Panc1 (cell line): Measurements from ENCODE around the gene KCNQ1. TPM values are rescaled to one million over a fixed set of nuclear protein-coding genes. Genes with fewer than 3 reads are reported as not detected.

Experiments used
- ATAC-seq: fragments of 200-7000 bp; cut with Tn5 transposase; 2 replicates; pipeline ENCODE4 v1.9.1; 2020; ENCODE audit warnings: mild to moderate bottlenecking, moderate library complexity
- BruUV-seq: library from RNA; stranded (reverse); fragments of 400-500 nt; replicated peaks from 2 replicates; lab custom pipeline; 2021; lab: Mats Ljungman, UMichigan
- CTCF ChIA-PET: fragments of 300-600 bp; sonication (Branson Sonifier 250); formaldehyde crosslinking; loops from one replicate; lab custom pipeline; 2022; ENCODE audit warnings: antibody characterized with exemption; lab: Charles Lee
- POLR2A ChIA-PET: fragments of 300-600 bp; sonication (Branson Sonifier 250); formaldehyde crosslinking; loops from one replicate; lab custom pipeline; 2022; ENCODE audit warnings: antibody characterized with exemption; lab: Charles Lee
- DNase-seq: peaks from one replicate; pipeline ENCODE4 v3.0.0-alpha.2; 2010; ENCODE audit warnings: low read depth, low spot score
- H3K27ac ChIP-seq: 2 replicates; pipeline ENCODE4 v1.5.1; 2011; ENCODE audit warnings: mild to moderate bottlenecking, low read length, inconsistent platforms
- H3K27me3 ChIP-seq: fragments of 200-500 bp; sonication (Bioruptor generic); 2 replicates; pipeline ENCODE4 v1.6.0; 2014; ENCODE audit warnings: low read length, inconsistent platforms; ENCODE audit not compliant: control insufficient read depth, insufficient read depth
- H3K36me3 ChIP-seq: fragments of 200-500 bp; sonication (Bioruptor generic); 2 replicates; pipeline ENCODE4 v1.5.1; 2014; ENCODE audit warnings: inconsistent platforms, mild to moderate bottlenecking, low read length, moderate library complexity; ENCODE audit not compliant: control insufficient read depth, insufficient read depth
- H3K4me1 ChIP-seq: 2 replicates; pipeline ENCODE4 v1.5.1; 2011; ENCODE audit warnings: inconsistent platforms, mild to moderate bottlenecking, low read length, moderate library complexity; ENCODE audit not compliant: control insufficient read depth, insufficient read depth
- H3K4me3 ChIP-seq, 2 experiments: 2 replicates each; pipeline ENCODE4 v1.5.1; 2011 to 2012; ENCODE audit warnings: low read depth in 2 of 2, low read length in 2 of 2, mild to moderate bottlenecking in 2 of 2, inconsistent platforms in 1 of 2, moderate library complexity in 1 of 2
- H3K9me3 ChIP-seq: fragments of 200-500 bp; sonication (Bioruptor generic); 2 replicates; pipeline ENCODE4 v1.5.1; 2014; ENCODE audit warnings: low read depth, mild to moderate bottlenecking, inconsistent platforms, low read length, moderate library complexity; ENCODE audit not compliant: control insufficient read depth, insufficient read depth
- POLR2AphosphoS5 ChIP-seq: IDR thresholded peaks from 2 replicates; pipeline ENCODE4 v1.6.1; 2012; ENCODE audit warnings: mild to moderate bottlenecking, low read depth, low read length, moderate library complexity
- SIN3A ChIP-seq: IDR thresholded peaks from 2 replicates; pipeline ENCODE4 v1.6.1; 2012; ENCODE audit warnings: low read depth, mild to moderate bottlenecking, low read length, moderate library complexity, borderline replicate concordance; ENCODE audit not compliant: insufficient read depth
- TCF7L2 ChIP-seq: IDR thresholded peaks from 2 replicates; pipeline ENCODE4 v1.6.1; 2011; ENCODE audit warnings: mild to moderate bottlenecking, low read depth, low read length, inconsistent platforms
- in situ Hi-C: cut with HindIII; loops from 2 replicates; pipeline ENCODE4 v1.10.0; 2016; ENCODE audit warnings: low sequenced_read_pairs, low pct_unique_long_range_greater_than_20kb
- intact Hi-C: fragments of 100-400 bp; cut with micrococcal nuclease; formaldehyde crosslinking; loops from one replicate; pipeline ENCODE4 v1.10.0; 2022; ENCODE audit not compliant: unreplicated experiment
- total RNA-seq: library from RNA; stranded (reverse); gene quantifications from one replicate; pipeline ENCODE4 v1.2.1, GENCODE V29; 2021; ENCODE audit not compliant: unreplicated experiment
- TF ChIP-seq, protein P1 (sequence below), 2 experiments: IDR thresholded peaks; 2 replicates each; pipeline ENCODE4 v1.6.1; 2011 to 2012; ENCODE audit warnings: low read depth in 2 of 2, control low read depth in 1 of 2, low read length in 1 of 2, mild to moderate bottlenecking in 1 of 2, moderate library complexity in 1 of 2; ENCODE audit not compliant: insufficient read depth in 1 of 2
- TF ChIP-seq, protein P2 (sequence below): fragments of 450-650 bp; IDR thresholded peaks from 2 replicates; pipeline ENCODE4 v1.5.1; 2017; ENCODE audit warnings: mild to moderate bottlenecking

Gene KCNQ1
- total RNA-seq, 1 experiment from 2014 or later, result 1.0 TPM

DNA sequence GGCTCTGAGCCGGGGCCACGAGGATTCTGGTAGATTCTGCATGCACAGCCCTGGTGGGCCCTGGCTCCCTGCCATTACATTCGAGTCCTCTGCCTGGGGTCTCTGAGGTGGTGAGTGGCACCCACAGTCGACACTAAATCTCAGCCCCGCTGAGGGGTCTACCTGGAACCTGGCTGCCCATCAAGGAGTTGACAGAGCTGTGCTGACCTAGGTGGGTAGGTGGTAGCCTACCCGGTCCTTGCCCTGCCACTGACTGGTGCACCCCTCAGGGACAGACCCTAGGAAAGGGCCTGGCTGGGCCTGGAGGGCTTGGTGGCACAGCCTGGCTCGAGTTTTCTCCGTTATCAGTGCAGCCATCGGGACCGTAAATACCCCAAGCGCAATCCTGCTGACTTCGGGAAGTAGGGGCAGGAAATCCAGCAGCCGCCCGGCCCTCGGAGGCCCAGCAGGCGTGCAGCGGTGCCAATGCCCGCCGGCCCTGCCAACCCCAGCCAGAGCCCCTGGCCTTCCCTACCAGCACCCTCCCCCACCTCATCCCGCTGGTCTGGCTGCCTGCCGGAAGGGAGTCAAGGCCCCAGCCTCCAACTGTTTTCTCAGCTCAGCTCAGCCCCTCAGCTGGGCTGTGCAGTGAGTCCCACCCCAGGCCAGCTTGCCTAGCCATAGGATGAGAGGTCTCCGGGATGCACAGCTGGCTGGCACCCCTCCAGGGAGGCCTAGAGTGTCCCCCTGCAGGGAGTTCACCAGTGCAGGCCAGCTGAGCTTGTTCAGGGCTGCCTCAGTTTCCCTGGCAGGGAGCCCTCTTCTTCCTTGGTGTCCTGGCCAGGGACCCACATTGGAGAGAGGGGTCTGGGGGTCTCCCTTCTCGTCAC lies 335.4 kb downstream of the KCNQ1 start:
- ATAC-seq, result no peak
- no peak for DNase-seq
- intact Hi-C loops (no loop called here), in situ Hi-C loops (no loop called here)
- peaks cover 8% of the 10 kb centered on the region; the same call in 1 of the 2 replicates for H3K27me3 ChIP-seq
- no peak overlapping the region for H3K4me3 ChIP-seq
- no peaks in the 10 kb centered on the region for H3K36me3 ChIP-seq
- H3K27ac ChIP-seq, result no peak overlapping the region
- no TSS peak for BruUV-seq
- H3K4me1 ChIP-seq, result peaks cover 28% of the 10 kb centered on the region
- no peaks in the 10 kb centered on the region for H3K9me3 ChIP-seq
- ChIA-PET CTCF (no interaction called here), POLR2A (no interaction called here)
- TF ChIP-seq POLR2AphosphoS5, result no peak
- TF ChIP-seq, protein P1, sequence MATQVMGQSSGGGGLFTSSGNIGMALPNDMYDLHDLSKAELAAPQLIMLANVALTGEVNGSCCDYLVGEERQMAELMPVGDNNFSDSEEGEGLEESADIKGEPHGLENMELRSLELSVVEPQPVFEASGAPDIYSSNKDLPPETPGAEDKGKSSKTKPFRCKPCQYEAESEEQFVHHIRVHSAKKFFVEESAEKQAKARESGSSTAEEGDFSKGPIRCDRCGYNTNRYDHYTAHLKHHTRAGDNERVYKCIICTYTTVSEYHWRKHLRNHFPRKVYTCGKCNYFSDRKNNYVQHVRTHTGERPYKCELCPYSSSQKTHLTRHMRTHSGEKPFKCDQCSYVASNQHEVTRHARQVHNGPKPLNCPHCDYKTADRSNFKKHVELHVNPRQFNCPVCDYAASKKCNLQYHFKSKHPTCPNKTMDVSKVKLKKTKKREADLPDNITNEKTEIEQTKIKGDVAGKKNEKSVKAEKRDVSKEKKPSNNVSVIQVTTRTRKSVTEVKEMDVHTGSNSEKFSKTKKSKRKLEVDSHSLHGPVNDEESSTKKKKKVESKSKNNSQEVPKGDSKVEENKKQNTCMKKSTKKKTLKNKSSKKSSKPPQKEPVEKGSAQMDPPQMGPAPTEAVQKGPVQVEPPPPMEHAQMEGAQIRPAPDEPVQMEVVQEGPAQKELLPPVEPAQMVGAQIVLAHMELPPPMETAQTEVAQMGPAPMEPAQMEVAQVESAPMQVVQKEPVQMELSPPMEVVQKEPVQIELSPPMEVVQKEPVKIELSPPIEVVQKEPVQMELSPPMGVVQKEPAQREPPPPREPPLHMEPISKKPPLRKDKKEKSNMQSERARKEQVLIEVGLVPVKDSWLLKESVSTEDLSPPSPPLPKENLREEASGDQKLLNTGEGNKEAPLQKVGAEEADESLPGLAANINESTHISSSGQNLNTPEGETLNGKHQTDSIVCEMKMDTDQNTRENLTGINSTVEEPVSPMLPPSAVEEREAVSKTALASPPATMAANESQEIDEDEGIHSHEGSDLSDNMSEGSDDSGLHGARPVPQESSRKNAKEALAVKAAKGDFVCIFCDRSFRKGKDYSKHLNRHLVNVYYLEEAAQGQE (IDR thresholded peaks at IDR 0.05; ENCODE audit: insufficient read depth in 1 of 2, low read depth in 2 of 2, low read length in 1 of 2), result no peak
- TF ChIP-seq, protein P2, sequence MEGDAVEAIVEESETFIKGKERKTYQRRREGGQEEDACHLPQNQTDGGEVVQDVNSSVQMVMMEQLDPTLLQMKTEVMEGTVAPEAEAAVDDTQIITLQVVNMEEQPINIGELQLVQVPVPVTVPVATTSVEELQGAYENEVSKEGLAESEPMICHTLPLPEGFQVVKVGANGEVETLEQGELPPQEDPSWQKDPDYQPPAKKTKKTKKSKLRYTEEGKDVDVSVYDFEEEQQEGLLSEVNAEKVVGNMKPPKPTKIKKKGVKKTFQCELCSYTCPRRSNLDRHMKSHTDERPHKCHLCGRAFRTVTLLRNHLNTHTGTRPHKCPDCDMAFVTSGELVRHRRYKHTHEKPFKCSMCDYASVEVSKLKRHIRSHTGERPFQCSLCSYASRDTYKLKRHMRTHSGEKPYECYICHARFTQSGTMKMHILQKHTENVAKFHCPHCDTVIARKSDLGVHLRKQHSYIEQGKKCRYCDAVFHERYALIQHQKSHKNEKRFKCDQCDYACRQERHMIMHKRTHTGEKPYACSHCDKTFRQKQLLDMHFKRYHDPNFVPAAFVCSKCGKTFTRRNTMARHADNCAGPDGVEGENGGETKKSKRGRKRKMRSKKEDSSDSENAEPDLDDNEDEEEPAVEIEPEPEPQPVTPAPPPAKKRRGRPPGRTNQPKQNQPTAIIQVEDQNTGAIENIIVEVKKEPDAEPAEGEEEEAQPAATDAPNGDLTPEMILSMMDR, result no peak
- TF ChIP-seq SIN3A, result no peak

DNA sequence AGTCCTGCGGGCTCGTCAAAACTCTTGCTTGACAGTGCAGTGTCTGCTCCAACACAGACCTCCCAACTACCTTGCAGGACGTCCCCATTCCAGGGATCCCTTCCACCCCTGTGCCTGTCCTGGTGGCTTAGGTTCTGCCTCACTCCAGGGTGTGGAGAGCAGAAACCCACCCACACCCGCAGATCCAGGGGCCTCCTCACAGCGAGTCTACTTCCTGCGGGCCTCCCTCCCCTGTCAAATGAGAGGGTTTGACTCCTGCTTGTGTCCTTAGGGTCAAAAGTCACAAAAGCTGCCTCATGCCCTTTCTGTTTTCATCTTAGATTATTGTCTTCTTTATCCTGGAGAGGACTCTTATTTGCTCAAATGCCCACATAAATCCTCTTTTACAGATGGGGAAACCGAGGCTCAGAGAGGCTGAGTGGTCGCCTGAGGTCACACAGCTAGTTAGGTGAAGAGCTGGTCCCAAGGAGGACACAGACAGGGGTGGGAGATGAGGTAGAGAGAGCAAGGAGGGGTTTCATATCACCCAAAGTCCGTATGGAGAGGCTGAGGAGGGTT lies 336.1 kb downstream of the KCNQ1 start:
- BruUV-seq, result no TSS peak
- no peak for ATAC-seq
- no peak for DNase-seq
- no peak for TF ChIP-seq TCF7L2
- TF ChIP-seq SIN3A, result no peak
- TF ChIP-seq, protein P1 (IDR thresholded peaks at IDR 0.05; ENCODE audit: insufficient read depth in 1 of 2, low read depth in 2 of 2, low read length in 1 of 2), result no peak
- TF ChIP-seq POLR2AphosphoS5, result no peak
- TF ChIP-seq, protein P2, result no peak
- Histone ChIP-seq H3K4me3 (no peak overlapping the region), H3K9me3 (no peaks in the 10 kb centered on the region), H3K36me3 (no peaks in the 10 kb centered on the region), H3K27me3 (peaks cover 9% of the 10 kb centered on the region; the same call in 1 of the 2 replicates), H3K4me1 (peaks cover 28% of the 10 kb centered on the region), H3K27ac (no peak overlapping the region)
- intact Hi-C loops, result no loop called here
- CTCF ChIA-PET, result no interaction called here
- POLR2A ChIA-PET, result no interaction called here
- in situ Hi-C loops, result no loop called here
